Dendritic cell treated with granulocyte-macrophage colony-stimulating factor and Interleukin-4, amounts not matched to agents 40 ng/mL and 50 ng/mL, for 4 days (primary cell): ENCODE measurements around the gene HFE.
A peak's percentile ranks its signal among the peaks of the same experiment; 100 is the strongest.
"Not testable (repeated sequence)": the region's sequence is repeated elsewhere in the genome, so short reads cannot be mapped to it uniquely, and the experiment has no call there.

Experiments used
- H3K27ac Mint-ChIP-seq: one replicate; pipeline ENCODE4 v1.8.0; 2022; ENCODE audit warnings: mild to moderate bottlenecking, mixed read lengths
- H3K27me3 Mint-ChIP-seq: one replicate; pipeline ENCODE4 v1.8.0; 2022; ENCODE audit warnings: mild to moderate bottlenecking, mixed read lengths
- H3K36me3 Mint-ChIP-seq: one replicate; pipeline ENCODE4 v1.8.0; 2022; ENCODE audit warnings: low read depth, mixed read lengths
- H3K4me1 Mint-ChIP-seq: one replicate; pipeline ENCODE4 v1.8.0; 2022; ENCODE audit warnings: low read depth, mixed read lengths
- H3K4me3 Mint-ChIP-seq: one replicate; pipeline ENCODE4 v1.8.0; 2022; ENCODE audit warnings: mild to moderate bottlenecking, moderate library complexity, mixed read lengths
- H3K9me3 Mint-ChIP-seq: one replicate; pipeline ENCODE4 v1.8.0; 2022; ENCODE audit warnings: mixed read lengths
- intact Hi-C: fragments of 100-400 bp; cut with micrococcal nuclease; formaldehyde crosslinking; loops from one replicate; pipeline ENCODE4 v1.15.0; 2022

The HFE gene

GRCh38 chr6:26054781-26055718 is 32.2 kb upstream of the HFE start:
- Mint-ChIP-seq H3K36me3 (peaks cover 13% of the 10 kb centered on the region), H3K4me1 (peaks cover 30% of the 10 kb centered on the region), H3K27ac (peak overlapping the region; percentile 97), H3K9me3 (no peaks in the 10 kb centered on the region), H3K4me3 (peak overlapping the region; percentile 85), H3K27me3 (no peaks in the 10 kb centered on the region)
- intact Hi-C loops, result loop anchor here (1.0 kb wide), 1 partner anchor 10 kb away; a partner anchor contains a TSS

DNA sequence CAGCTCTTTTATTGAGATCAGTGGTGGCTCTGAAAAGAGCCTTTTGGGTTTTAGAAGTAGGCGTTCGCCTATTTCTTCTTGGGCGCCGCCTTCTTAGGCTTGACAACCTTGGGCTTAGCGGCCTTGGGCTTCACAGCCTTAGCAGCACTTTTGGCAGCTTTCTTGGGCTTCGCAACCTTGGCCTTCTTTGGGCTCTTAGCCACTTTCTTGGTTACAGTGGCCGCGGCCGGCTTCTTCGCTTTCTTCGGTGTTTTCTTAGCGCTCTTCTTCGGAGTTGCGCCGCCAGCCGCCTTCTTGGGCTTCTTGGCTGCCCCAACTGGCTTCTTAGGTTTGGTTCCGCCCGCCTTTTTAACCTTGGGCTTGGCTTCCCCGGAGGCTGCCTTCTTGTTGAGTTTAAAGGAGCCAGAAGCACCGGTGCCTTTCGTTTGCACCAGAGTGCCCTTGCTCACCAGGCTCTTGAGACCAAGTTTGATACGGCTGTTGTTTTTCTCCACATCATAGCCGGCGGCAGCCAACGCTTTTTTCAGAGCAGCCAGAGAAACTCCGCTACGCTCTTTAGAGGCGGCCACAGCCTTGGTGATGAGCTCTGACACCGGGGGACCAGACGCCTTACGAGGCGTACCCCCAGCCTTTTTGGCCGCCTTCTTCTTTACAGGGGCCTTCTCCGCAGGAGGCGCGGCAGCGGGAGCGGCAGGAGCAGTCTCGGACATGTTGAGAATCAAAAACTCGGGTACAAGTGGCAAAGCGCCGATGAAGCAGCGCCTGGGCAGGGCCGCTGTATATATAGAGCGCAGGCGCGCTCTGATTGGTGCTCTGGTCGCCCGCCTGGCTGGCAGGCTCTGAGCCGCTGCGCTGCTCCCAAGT is 31.3 kb upstream of the HFE start:
- Mint-ChIP-seq H3K4me3 (peak overlapping the region; percentile 85), H3K27ac (peak overlapping the region; percentile 97), H3K4me1 (peaks cover 39% of the 10 kb centered on the region), H3K9me3 (no peaks in the 10 kb centered on the region), H3K36me3 (peaks cover 13% of the 10 kb centered on the region), H3K27me3 (no peaks in the 10 kb centered on the region)
- intact Hi-C loops, result no loop called here

DNA sequence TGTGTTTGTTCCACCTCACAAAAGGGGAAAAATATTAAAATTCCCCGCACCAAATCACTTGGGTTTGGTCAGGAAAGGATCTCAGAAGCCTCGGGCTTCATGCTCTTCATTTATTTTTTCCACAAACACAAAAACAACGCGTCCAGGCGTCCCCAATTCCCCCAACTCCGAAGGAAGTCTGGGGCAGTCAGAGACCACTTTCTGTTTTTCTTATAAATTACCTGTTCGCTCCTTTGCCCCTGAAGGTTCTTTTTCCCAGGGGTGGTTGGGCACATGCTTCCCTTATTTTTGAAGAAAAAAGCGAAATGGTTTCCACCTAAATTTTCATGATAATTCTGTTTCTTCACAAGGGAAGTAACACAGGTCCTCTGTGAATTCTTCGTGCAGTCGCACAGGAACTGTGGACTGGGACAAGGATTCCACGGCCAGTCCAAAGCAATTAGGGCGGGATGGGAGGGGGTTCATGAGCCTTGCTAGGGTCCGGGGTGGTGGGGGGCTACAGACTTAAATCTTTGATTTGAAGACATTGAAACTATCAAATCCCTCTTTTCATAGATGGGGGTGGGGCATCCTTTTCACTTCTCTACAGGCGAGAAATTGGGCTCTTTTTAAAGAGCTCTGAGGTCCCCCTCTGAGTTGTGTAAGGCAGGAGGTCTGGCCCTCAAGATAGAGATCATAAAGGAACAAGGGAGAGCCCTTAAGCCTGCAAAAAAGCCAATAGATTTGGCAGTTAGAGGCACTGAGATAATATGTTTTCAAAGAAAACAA is 30.5 kb upstream of the HFE start:
- intact Hi-C loops, result no loop called here

DNA sequence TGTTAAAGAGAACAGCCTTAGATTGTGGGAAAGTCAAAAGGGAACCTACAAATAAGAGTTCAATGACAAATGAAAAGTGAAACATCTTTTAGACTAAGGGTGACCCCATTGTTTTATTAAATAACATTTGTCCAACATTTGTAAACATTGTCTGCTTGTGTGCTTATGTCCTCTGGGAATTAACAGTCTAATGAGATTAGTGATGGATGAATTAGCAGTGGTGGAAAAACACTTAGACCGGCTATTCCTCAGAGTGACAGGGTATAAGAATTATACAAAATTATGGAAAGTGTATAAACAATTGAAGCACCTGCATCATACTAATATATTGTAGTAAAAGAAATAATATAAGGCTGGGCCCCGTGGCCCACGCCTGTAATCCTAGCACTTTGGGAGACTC is 29.3 kb upstream of the HFE start:
- intact Hi-C loops, result no loop called here
- H3K27me3 Mint-ChIP-seq, result no peaks in the 10 kb centered on the region
- H3K4me3 Mint-ChIP-seq, result no peak overlapping the region
- no peaks in the 10 kb centered on the region for H3K9me3 Mint-ChIP-seq
- H3K36me3 Mint-ChIP-seq, result peaks cover 13% of the 10 kb centered on the region
- H3K4me1 Mint-ChIP-seq, result peaks cover 39% of the 10 kb centered on the region
- no peak overlapping the region for H3K27ac Mint-ChIP-seq

More for the DNA sequence above, 30.5 kb upstream of the HFE start:
- H3K9me3 Mint-ChIP-seq, result no peaks in the 10 kb centered on the region
- H3K4me1 Mint-ChIP-seq, result peaks cover 39% of the 10 kb centered on the region
- H3K4me3 Mint-ChIP-seq, result peak overlapping the region; percentile 85
- H3K27me3 Mint-ChIP-seq, result no peaks in the 10 kb centered on the region
- H3K27ac Mint-ChIP-seq, result peak overlapping the region; percentile 97
- H3K36me3 Mint-ChIP-seq, result peaks cover 13% of the 10 kb centered on the region

DNA sequence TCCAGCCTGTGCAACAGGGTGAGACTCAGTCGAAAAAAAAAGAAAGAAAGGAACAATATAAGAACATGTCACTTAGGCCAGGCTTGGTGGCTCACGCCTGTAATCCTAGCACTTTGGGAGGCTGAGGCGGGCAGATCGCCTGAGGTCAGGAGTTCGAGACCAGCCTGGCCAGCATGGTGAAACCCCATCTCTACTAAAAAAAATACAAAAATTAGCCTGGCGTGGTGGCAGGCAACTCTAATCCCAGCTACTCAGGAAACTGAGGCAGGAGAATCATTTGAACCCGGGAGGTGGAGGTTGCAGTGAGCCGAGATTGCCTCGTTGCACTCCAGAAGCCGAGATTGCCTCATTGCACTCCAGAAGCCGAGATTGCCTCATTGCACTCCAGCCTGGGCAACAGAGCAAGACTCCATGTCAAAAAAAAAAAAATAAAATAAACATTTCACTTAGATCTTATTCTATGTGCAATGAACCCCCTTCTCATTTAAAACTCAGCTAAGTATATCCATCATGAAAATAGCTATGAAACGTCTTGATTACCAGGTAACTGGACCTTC is 28.7 kb upstream of the HFE start:
- H3K4me1 Mint-ChIP-seq, result peaks cover 39% of the 10 kb centered on the region
- not testable (repeated sequence) for H3K27ac Mint-ChIP-seq, H3K9me3 Mint-ChIP-seq

GRCh38 chr6:26059941-26060340 is 27.3 kb upstream of the HFE start:
- no peaks in the 10 kb centered on the region for H3K9me3 Mint-ChIP-seq
- peaks cover 11% of the 10 kb centered on the region for H3K36me3 Mint-ChIP-seq
- peaks cover 29% of the 10 kb centered on the region for H3K4me1 Mint-ChIP-seq
- no peak overlapping the region for H3K4me3 Mint-ChIP-seq
- peaks cover 2% of the 10 kb centered on the region for H3K27me3 Mint-ChIP-seq
- H3K27ac Mint-ChIP-seq, result peak overlapping the region; percentile 70
- intact Hi-C loops, result loop anchor here (5.0 kb wide), 1 partner anchor 112 kb away; no protein-coding TSS in a partner anchor

More for the DNA sequence above, 28.7 kb upstream of the HFE start:
- H3K27me3 Mint-ChIP-seq, intact Hi-C loops, H3K4me3 Mint-ChIP-seq: not testable (repeated sequence)
- H3K36me3 Mint-ChIP-seq, result peaks cover 13% of the 10 kb centered on the region

DNA sequence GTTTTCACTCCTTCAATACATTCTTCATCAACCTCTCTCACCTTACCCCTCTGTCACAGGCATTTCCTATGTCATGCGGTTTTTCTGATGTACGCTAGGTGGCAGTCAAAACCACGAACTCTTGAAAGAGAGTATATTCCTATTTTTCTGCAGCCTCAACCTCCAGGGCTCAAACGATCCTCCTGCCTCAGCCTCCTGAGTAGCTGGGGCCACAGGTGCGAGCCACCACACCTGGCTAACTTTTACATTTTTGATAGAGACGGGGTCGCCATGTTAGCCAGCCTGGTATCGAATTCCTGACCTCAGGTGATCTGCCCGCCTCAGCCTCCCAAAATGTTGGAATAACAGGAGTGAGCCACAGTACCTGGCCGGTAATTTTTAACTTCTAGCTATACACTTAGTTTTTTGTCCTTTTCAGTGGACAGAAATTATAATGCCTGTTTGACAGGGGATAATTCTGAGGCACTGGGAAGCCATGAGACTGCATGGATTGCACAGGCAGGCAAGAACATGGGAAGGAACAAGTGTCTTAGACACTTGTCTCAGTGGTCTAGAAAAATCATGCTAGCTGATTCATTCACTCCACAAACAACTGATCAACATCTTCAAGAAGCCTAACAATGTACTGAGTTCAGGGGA is 22.5 kb upstream of the HFE start:
- intact Hi-C loops, result loop anchor here (5.0 kb wide), 1 partner anchor 108 kb away; no protein-coding TSS in a partner anchor
- H3K27ac Mint-ChIP-seq, result no peak overlapping the region
- H3K27me3 Mint-ChIP-seq, result peaks cover 2% of the 10 kb centered on the region
- H3K9me3 Mint-ChIP-seq, result no peaks in the 10 kb centered on the region
- peaks cover 29% of the 10 kb centered on the region for H3K4me1 Mint-ChIP-seq
- H3K36me3 Mint-ChIP-seq, result no peaks in the 10 kb centered on the region
- H3K4me3 Mint-ChIP-seq, result no peak overlapping the region

DNA sequence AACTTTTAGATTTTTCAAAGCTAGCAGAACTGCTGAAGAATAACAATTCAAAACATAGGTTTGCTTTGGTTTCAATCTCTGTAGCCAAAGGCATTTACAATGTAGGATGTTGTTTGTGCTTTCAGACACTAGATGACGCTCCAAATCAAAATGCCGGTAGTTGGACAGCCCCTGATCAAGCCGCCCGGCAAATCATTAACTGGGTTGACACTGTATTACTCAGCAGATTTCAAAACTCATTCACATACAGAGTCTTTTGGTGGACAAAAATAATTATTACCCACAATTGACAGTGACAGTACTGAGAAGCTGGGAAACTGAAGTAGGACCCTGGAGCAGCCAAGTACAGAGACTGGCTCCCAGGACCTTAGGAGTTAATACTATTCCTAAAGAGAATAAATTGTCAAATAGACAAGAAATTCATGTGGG is 21.3 kb upstream of the HFE start:
- peaks cover 2% of the 10 kb centered on the region for H3K27me3 Mint-ChIP-seq
- H3K4me1 Mint-ChIP-seq, result peaks cover 24% of the 10 kb centered on the region
- no peaks in the 10 kb centered on the region for H3K36me3 Mint-ChIP-seq
- intact Hi-C loops, result loop anchor here (1.0 kb wide), 1 partner anchor 31 kb away; no protein-coding TSS in a partner anchor
- H3K4me3 Mint-ChIP-seq, result no peak overlapping the region
- H3K9me3 Mint-ChIP-seq, result no peaks in the 10 kb centered on the region
- H3K27ac Mint-ChIP-seq, result peak overlapping the region; percentile 88

DNA sequence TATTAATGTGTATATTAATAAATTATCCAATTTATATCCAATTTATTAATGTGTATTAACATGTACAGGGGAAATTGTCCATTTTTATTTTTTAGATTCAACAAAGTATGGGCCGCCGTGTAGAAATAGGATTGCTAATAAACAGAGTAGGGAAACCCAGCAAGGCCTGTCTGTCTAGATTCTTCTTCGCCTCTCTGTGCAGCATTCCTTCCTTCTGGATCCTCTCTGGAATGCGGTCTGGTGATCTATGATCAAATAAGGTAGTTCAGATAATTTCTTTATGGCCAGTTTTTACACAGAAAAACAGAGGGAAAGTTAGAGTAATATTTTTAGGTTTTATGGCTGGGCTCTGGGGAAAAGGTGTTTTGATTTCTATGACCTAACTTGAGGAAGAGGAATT is 19.9 kb upstream of the HFE start:
- Mint-ChIP-seq H3K36me3 (no peaks in the 10 kb centered on the region), H3K4me3 (no peak overlapping the region), H3K27me3 (peaks cover 2% of the 10 kb centered on the region), H3K4me1 (peaks cover 29% of the 10 kb centered on the region), H3K27ac (no peak overlapping the region), H3K9me3 (no peaks in the 10 kb centered on the region)
- intact Hi-C loops, result no loop called here

GRCh38 chr6:26068036-26068435 is 19.2 kb upstream of the HFE start:
- Mint-ChIP-seq H3K4me1 (peaks cover 29% of the 10 kb centered on the region), H3K36me3 (no peaks in the 10 kb centered on the region), H3K27ac (no peak overlapping the region), H3K27me3 (peaks cover 2% of the 10 kb centered on the region), H3K9me3 (no peaks in the 10 kb centered on the region), H3K4me3 (no peak overlapping the region)
- intact Hi-C loops, result no loop called here

- H3K36me3 Mint-ChIP-seq, result no peaks in the 10 kb centered on the region
- H3K27ac Mint-ChIP-seq, result peak overlapping the region; percentile 55
- H3K27me3 Mint-ChIP-seq, result peaks cover 2% of the 10 kb centered on the region
These were observed 16.1 kb upstream of the HFE start for GRCh38 chr6:26071135-26071534.

DNA sequence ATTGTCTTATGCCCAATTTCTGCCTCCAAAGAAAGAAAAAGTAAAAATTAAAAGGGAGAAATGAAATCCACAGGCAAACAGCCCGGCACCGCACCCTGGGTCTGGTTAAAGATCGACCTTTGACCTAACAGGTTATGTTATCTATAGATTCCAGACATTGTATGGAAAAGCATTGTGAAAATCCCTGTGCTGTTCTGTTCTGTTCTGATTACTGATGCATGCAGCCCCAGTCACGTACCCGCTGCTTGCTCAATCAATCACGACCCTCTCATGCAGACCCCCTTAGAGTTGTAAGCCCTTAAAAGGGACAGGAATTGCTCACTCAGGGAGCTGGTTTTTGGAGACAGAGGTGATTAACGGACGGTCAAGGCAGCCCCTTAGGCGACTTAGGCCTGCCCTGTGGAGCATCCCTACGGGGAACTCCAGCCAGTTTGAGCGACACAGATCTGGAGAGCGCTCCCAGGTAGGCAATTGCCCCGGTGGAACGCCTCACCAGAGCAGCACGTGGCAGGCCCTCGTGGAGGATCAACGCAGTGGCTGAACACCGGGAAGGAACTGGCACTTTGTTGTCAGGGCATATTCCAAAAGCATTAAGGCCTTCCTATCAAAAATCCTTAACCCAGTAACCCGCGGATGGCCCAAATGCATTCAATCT is 12.0 kb upstream of the HFE start:
- Mint-ChIP-seq H3K27me3 (peaks cover 2% of the 10 kb centered on the region), H3K9me3 (no peaks in the 10 kb centered on the region), H3K4me1 (peaks cover 8% of the 10 kb centered on the region), H3K36me3 (no peaks in the 10 kb centered on the region), H3K4me3 (no peak overlapping the region), H3K27ac (no peak overlapping the region)
- intact Hi-C loops, result no loop called here

More at GRCh38 chr6:26071135-26071534, 16.1 kb upstream of the HFE start:
- H3K9me3 Mint-ChIP-seq, result no peaks in the 10 kb centered on the region
- peak overlapping the region; percentile 20 for H3K4me3 Mint-ChIP-seq
- peaks cover 22% of the 10 kb centered on the region for H3K4me1 Mint-ChIP-seq
- intact Hi-C loops, result no loop called here
